ENCODE measurements around the gene CCL26. TPM values are rescaled to one million over a fixed set of nuclear protein-coding genes. Genes with fewer than 3 reads are reported as not detected.
"Not testable (repeated sequence)": the region's sequence is repeated elsewhere in the genome, so short reads cannot be mapped to it uniquely, and the experiment has no call there.

The CCL26 gene
- total RNA-seq, 4 donors from 2014 or later = not detected

DNA sequence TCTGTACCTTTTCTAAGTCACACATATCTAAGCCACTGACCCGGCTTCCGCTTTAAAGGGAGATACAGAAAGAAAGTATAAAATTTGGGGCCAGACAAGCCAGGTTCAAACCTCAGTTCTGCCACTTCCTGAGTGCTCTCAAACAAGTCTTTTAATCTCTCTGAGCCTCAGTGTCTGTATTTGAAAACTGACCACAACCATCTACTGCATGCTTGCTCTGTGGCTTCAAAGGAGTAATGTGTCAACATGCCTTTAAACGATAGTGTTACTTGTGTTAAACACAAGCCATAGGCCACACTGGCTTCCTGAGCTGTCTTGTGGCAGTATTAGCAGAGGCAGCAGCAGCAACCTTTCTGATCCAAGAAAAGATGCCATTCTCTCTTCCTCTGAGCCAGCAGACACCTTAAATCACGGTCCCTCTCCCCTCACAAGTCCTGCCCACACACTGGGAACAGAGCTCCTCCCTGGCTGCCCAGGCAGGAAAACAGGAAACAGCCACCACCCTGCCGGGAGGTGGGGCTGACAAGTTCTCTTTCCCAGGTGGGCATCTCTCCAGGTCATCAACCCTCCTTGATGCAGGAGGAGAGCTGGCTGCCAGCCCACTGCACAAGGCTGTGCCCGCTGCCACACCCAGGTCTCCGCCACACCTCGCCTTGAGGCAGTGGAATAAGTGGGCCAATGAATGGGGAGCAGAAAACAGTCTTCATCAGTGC is 44.0 kb downstream of the CCL26 start:
- H3K4me3 ChIP-seq = no peak overlapping the region
- H3K27ac ChIP-seq = peak overlapping the region; percentile 42 to 63 (median 46)
- 42 to 64% methylated on average over 3 to 8 of the region's 8 CpGs for WGBS, 2 donors (ENCODE audit: low coverage in 1 of 2)
- no peaks in the 10 kb centered on the region for H3K9me3 ChIP-seq
- H3K27me3 ChIP-seq = no peaks in the 10 kb centered on the region
- in situ Hi-C loops (cut with MboI; ENCODE audit: low pct_ligation_motif_present in 1 of 4, low pct_unique_long_range_greater_than_20kb in 1 of 4, low sequenced_read_pairs in 3 of 4) (no loop called here), intact Hi-C loops (cut with DNase I; ENCODE audit: low total_unique reads) (no loop called here)
- no peaks in the 10 kb centered on the region for H3K36me3 ChIP-seq
- peak; percentile 91 for DNase-seq
- TF ChIP-seq POLR2AphosphoS5 (IDR thresholded peaks at IDR 0.05) = peak; percentile 10 to 51 (median 27)
- TF ChIP-seq, protein P1, sequence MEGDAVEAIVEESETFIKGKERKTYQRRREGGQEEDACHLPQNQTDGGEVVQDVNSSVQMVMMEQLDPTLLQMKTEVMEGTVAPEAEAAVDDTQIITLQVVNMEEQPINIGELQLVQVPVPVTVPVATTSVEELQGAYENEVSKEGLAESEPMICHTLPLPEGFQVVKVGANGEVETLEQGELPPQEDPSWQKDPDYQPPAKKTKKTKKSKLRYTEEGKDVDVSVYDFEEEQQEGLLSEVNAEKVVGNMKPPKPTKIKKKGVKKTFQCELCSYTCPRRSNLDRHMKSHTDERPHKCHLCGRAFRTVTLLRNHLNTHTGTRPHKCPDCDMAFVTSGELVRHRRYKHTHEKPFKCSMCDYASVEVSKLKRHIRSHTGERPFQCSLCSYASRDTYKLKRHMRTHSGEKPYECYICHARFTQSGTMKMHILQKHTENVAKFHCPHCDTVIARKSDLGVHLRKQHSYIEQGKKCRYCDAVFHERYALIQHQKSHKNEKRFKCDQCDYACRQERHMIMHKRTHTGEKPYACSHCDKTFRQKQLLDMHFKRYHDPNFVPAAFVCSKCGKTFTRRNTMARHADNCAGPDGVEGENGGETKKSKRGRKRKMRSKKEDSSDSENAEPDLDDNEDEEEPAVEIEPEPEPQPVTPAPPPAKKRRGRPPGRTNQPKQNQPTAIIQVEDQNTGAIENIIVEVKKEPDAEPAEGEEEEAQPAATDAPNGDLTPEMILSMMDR (IDR thresholded peaks at IDR 0.05) = no peak
- H3K4me1 ChIP-seq = peaks cover 0 to 26% (median 15%) of the 10 kb centered on the region in 4 donors

DNA sequence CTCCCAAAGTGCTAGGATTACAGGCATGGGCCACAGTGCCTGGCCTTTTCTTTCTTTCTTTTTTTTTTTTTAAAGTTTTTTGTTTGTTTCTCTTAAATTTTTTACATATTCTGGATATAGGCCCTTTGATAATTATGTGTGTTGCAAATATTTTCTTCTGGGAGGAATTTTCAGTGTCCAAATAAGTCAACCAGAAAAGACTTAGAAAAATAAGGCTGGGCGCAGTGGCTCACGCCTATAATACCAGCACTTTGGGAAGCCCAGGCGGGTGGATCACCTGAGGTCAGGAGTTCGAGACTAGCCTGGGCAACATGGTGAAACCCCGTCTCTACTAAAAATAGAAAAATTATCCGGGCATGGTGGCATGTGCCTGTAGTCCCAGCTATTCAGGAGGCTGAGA is 44.7 kb downstream of the CCL26 start:
- intact Hi-C loops (cut with DNase I; ENCODE audit: low total_unique reads); in situ Hi-C loops (cut with MboI; ENCODE audit: low pct_ligation_motif_present in 1 of 4, low pct_unique_long_range_greater_than_20kb in 1 of 4, low sequenced_read_pairs in 3 of 4); H3K36me3 ChIP-seq; H3K27me3 ChIP-seq; DNase-seq; H3K9me3 ChIP-seq; H3K4me3 ChIP-seq: not testable (repeated sequence)
- peak overlapping the region in 3 of 4 donors; percentile 45 to 63 (median 46) for H3K27ac ChIP-seq
- 81 to 88% methylated on average over 3 to 6 of the region's 6 CpGs for WGBS, 2 donors (ENCODE audit: low coverage in 1 of 2)
- H3K4me1 ChIP-seq = peaks cover 0 to 26% (median 15%) of the 10 kb centered on the region in 4 donors

DNA sequence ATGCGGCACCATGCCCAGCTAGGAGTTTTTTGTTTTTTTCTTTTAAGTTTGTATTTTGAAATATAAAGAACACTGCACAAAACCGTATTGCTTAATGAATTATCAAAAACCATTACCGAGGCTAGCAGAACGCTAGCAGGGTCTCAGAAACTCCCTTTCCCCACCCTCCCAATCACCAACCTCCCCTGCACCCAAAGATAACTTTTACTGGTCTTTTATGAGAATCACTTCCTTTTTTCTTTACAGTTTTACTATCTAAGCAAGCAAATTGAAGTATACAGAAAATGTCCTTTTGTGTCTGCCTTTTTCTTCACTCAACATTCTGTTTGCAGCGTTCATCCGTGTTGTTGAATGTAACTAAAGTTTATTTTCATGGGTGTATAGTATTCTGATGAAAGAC is 46.7 kb downstream of the CCL26 start:
- WGBS, 2 donors (ENCODE audit: low coverage in 1 of 2) = 76 to 77% methylated on average over 6 of the region's 6 CpGs
- no peak for DNase-seq
- Histone ChIP-seq H3K4me3 (no peak overlapping the region), H3K4me1 (peaks cover 0 to 26% (median 15%) of the 10 kb centered on the region in 4 donors), H3K27ac (no peak overlapping the region), H3K27me3 (no peaks in the 10 kb centered on the region), H3K36me3 (no peaks in the 10 kb centered on the region), H3K9me3 (no peaks in the 10 kb centered on the region)
- TF ChIP-seq POLR2AphosphoS5 (IDR thresholded peaks at IDR 0.05) (no peak), POLR2A (IDR thresholded peaks at IDR 0.05) (no peak), EP300 (IDR thresholded peaks at IDR 0.05; ENCODE audit: low read depth) (no peak)
- TF ChIP-seq, protein P1 (IDR thresholded peaks at IDR 0.05) = no peak
- intact Hi-C loops (cut with DNase I; ENCODE audit: low total_unique reads) = no loop called here
- in situ Hi-C loops (cut with MboI; ENCODE audit: low pct_ligation_motif_present in 1 of 4, low pct_unique_long_range_greater_than_20kb in 1 of 4, low sequenced_read_pairs in 3 of 4) = no loop called here

DNA sequence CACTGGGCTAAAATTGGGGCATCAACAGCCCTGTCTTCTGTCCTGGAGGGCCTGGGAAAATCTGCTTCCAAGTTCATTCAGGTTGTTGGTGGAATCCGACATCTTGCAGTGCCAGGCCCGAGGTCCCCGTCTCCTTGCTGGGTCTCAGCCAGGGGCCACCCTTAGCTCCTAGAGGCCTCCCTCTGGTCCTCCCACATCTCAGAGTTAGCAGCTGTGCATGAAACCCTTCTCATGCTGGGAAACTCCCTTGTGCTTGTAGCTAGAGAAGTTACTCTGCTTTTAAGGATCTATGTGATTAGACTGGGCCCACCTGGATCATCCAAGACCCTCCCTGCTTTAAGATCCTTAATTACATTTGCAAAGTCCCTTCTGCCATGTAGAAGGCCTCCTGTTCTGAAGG is 48.6 kb downstream of the CCL26 start:
- no peak for TF ChIP-seq POLR2A (IDR thresholded peaks at IDR 0.05)
- no peak for TF ChIP-seq EP300 (IDR thresholded peaks at IDR 0.05; ENCODE audit: low read depth)
- TF ChIP-seq POLR2AphosphoS5 (IDR thresholded peaks at IDR 0.05) = no peak
- TF ChIP-seq, protein P1 (IDR thresholded peaks at IDR 0.05) = no peak
- H3K4me1 ChIP-seq = peaks cover 0 to 20% (median 16%) of the 10 kb centered on the region in 4 donors
- DNase-seq = no peak
- H3K4me3 ChIP-seq = no peak overlapping the region
- 87% methylated on average over 3 of the region's 3 CpGs; no CpG with 5 or more reads in 1 of the 2 donors for WGBS, 2 donors (ENCODE audit: low coverage in 1 of 2)
- in situ Hi-C loops (cut with MboI; ENCODE audit: low pct_ligation_motif_present in 1 of 4, low pct_unique_long_range_greater_than_20kb in 1 of 4, low sequenced_read_pairs in 3 of 4) = no loop called here
- H3K9me3 ChIP-seq = no peaks in the 10 kb centered on the region
- intact Hi-C loops (cut with DNase I; ENCODE audit: low total_unique reads) = no loop called here
- H3K36me3 ChIP-seq = no peaks in the 10 kb centered on the region
- no peaks in the 10 kb centered on the region for H3K27me3 ChIP-seq
- no peak overlapping the region for H3K27ac ChIP-seq

DNA sequence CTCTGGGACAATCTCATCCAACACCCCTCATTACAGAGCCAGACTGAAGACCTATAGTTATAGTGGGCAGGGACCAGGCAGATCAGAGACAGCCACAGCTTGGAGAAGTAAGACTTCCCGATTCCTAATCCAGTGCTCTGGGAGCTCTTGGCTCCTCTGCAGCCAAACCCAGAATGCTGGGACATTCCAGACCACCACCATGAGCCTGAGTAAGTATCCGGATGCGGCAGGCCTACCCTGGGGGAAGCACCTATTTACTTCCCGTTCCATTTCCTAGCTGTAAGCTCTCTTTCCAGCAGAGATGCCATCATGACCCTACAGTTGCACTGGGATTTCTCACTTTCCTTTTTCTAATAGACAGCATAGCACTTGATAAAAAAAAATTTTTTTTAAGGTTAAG is 49.6 kb downstream of the CCL26 start:
- TF ChIP-seq EP300 (IDR thresholded peaks at IDR 0.05; ENCODE audit: low read depth) (no peak), POLR2AphosphoS5 (IDR thresholded peaks at IDR 0.05) (no peak), POLR2A (IDR thresholded peaks at IDR 0.05) (no peak)
- TF ChIP-seq, protein P1 (IDR thresholded peaks at IDR 0.05) = no peak
- DNase-seq = no peak
- intact Hi-C loops (cut with DNase I; ENCODE audit: low total_unique reads) (no loop called here), in situ Hi-C loops (cut with MboI; ENCODE audit: low pct_ligation_motif_present in 1 of 4, low pct_unique_long_range_greater_than_20kb in 1 of 4, low sequenced_read_pairs in 3 of 4) (no loop called here)
- H3K4me3 ChIP-seq = no peak overlapping the region
- H3K27ac ChIP-seq = no peak overlapping the region
- 72 to 80% methylated on average over 1 to 4 of the region's 4 CpGs for WGBS, 2 donors (ENCODE audit: low coverage in 1 of 2)
- H3K27me3 ChIP-seq = no peaks in the 10 kb centered on the region
- peaks cover 0 to 13% (median 6%) of the 10 kb centered on the region in 4 donors for H3K4me1 ChIP-seq
- H3K9me3 ChIP-seq = no peaks in the 10 kb centered on the region
- H3K36me3 ChIP-seq = no peaks in the 10 kb centered on the region

DNA sequence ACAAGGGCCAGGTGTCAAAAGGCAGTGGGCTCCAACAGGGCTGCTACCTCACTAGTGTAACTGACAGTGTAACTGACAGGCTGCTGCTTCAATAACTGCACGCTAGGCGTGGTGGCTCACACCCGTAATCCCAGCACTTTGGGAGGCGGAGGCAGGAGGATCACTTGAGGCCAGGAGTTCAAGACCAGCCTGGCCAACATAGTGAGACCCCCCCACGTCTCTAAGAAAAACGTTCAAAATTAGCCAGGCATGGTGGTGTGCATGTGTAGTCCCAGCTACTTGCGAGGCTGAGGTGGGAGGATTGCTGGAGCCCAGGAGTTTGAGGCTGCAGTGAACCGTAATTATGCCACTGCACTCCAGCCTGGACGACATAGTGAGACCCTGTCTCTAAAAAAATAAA is 50.1 kb downstream of the CCL26 start:
- H3K27ac ChIP-seq; intact Hi-C loops (cut with DNase I; ENCODE audit: low total_unique reads); H3K27me3 ChIP-seq; H3K36me3 ChIP-seq; DNase-seq; in situ Hi-C loops (cut with MboI; ENCODE audit: low pct_ligation_motif_present in 1 of 4, low pct_unique_long_range_greater_than_20kb in 1 of 4, low sequenced_read_pairs in 3 of 4); H3K9me3 ChIP-seq; H3K4me3 ChIP-seq: not testable (repeated sequence)
- H3K4me1 ChIP-seq = peaks cover 0 to 13% (median 5%) of the 10 kb centered on the region in 4 donors
- WGBS, 2 donors (ENCODE audit: low coverage in 1 of 2) = 89 to 92% methylated on average over 5 to 9 of the region's 9 CpGs
